Mesenchymal stem cell (in vitro differentiated cells and primary cell): ENCODE results near the gene RAET1E.
A peak's percentile ranks its signal among the peaks of the same experiment; 100 is the strongest.

Experiments
- DNase-seq: peaks from one replicate; pipeline ENCODE4 v3.0.0-alpha.2; 2013
- H2AFZ ChIP-seq: one replicate; pipeline ENCODE4 v1.6.1; 2013; ENCODE audit warnings: low read depth, mild to moderate bottlenecking, control low read depth, inconsistent platforms, low read length, moderate library complexity
- H2AK5ac ChIP-seq: 2 replicates; pipeline ENCODE4 v1.6.1; 2013; ENCODE audit warnings: low read length, moderate library complexity, mild to moderate bottlenecking, inconsistent platforms; ENCODE audit not compliant: severe bottlenecking
- H2BK120ac ChIP-seq: one replicate; pipeline ENCODE4 v1.6.1; 2013; ENCODE audit warnings: low read depth, mild to moderate bottlenecking, inconsistent platforms, low read length, moderate library complexity
- H2BK12ac ChIP-seq, 2 experiments: one replicate each; pipeline ENCODE4 v1.6.1; 2013; ENCODE audit warnings: inconsistent platforms in 2 of 2, low read length in 2 of 2, mild to moderate bottlenecking in 2 of 2, moderate library complexity in 2 of 2, control low read depth in 1 of 2
- H2BK15ac ChIP-seq: one replicate; pipeline ENCODE4 v1.6.1; 2013; ENCODE audit warnings: mild to moderate bottlenecking, low read depth, inconsistent platforms; ENCODE audit not compliant: poor library complexity, severe bottlenecking
- H2BK5ac ChIP-seq: 2 replicates; pipeline ENCODE4 v1.6.1; 2013; ENCODE audit warnings: low read depth, mild to moderate bottlenecking, low read length, control low read depth, inconsistent platforms; ENCODE audit not compliant: poor library complexity, severe bottlenecking
- H3K14ac ChIP-seq, 2 experiments: one replicate each; pipeline ENCODE4 v1.6.1; 2013; ENCODE audit warnings: inconsistent platforms in 2 of 2, low read length in 2 of 2, control low read depth in 1 of 2, mild to moderate bottlenecking in 1 of 2, moderate library complexity in 1 of 2
- H3K18ac ChIP-seq, 2 experiments: one replicate each; pipeline ENCODE4 v1.6.1; 2013; ENCODE audit warnings: inconsistent platforms in 2 of 2, low read length in 2 of 2, control low read depth in 1 of 2, low read depth in 1 of 2, mild to moderate bottlenecking in 1 of 2
- H3K23ac ChIP-seq, 2 experiments: one replicate each; pipeline ENCODE4 v1.6.1; 2013; ENCODE audit warnings: inconsistent platforms in 2 of 2, low read length in 2 of 2, mild to moderate bottlenecking in 2 of 2, moderate library complexity in 2 of 2, control low read depth in 1 of 2
- H3K27ac ChIP-seq: 2 replicates; pipeline ENCODE4 v1.5.1; 2013; ENCODE audit warnings: mild to moderate bottlenecking, moderate library complexity, low read length, control low read depth, inconsistent platforms; ENCODE audit not compliant: poor library complexity, severe bottlenecking
- H3K27me3 ChIP-seq, 2 experiments: 2 replicates each; pipeline versions ENCODE4 v1.6.1 to v1.7.0; 2013; ENCODE audit warnings: low read length in 2 of 2, mild to moderate bottlenecking in 2 of 2, moderate library complexity in 2 of 2, control low read depth in 1 of 2, inconsistent platforms in 1 of 2; ENCODE audit not compliant: control insufficient read depth in 1 of 2, insufficient read depth in 1 of 2
- H3K36me3 ChIP-seq, 2 experiments: 2 replicates each; pipeline versions ENCODE4 v1.6.1 to v1.7.0; 2013; ENCODE audit warnings: low read length in 2 of 2, control low read depth in 1 of 2, inconsistent platforms in 1 of 2, low read depth in 1 of 2, mild to moderate bottlenecking in 1 of 2; ENCODE audit not compliant: insufficient read depth in 2 of 2, control insufficient read depth in 1 of 2
- H3K4ac ChIP-seq, 2 experiments: one replicate each; pipeline ENCODE4 v1.6.1; 2013; ENCODE audit warnings: inconsistent platforms in 2 of 2, low read length in 2 of 2, mild to moderate bottlenecking in 2 of 2, moderate library complexity in 2 of 2, control low read depth in 1 of 2, low read depth in 1 of 2
- H3K4me1 ChIP-seq: 2 replicates; pipeline ENCODE4 v1.6.1; 2013; ENCODE audit warnings: low read depth, low read length, control low read depth; ENCODE audit not compliant: control insufficient read depth, insufficient read depth
- H3K4me2 ChIP-seq: 2 replicates; pipeline ENCODE4 v1.6.1; 2013; ENCODE audit warnings: low read length, mild to moderate bottlenecking, inconsistent platforms; ENCODE audit not compliant: poor library complexity, severe bottlenecking
- H3K4me3 ChIP-seq, 2 experiments: 2 replicates each; pipeline versions ENCODE4 v1.5.1 to v1.7.0; 2013; ENCODE audit warnings: low read length in 2 of 2, mild to moderate bottlenecking in 2 of 2, control low read depth in 1 of 2, low read depth in 1 of 2; ENCODE audit not compliant: insufficient read depth in 1 of 2
- H3K79me1 ChIP-seq: replicated peaks from 2 replicates; pipeline ENCODE4 v1.6.1; 2013; ENCODE audit warnings: mild to moderate bottlenecking, control low read depth, low read length, inconsistent platforms; ENCODE audit not compliant: poor library complexity, severe bottlenecking
- H3K9ac ChIP-seq: 2 replicates; pipeline ENCODE4 v1.7.0; 2013; ENCODE audit warnings: mild to moderate bottlenecking, low read length, moderate library complexity
- H3K9me3 ChIP-seq: 2 replicates; pipeline ENCODE4 v1.7.0; 2013; ENCODE audit warnings: mild to moderate bottlenecking, low read length; ENCODE audit not compliant: control insufficient read depth
- H4K8ac ChIP-seq: one replicate; pipeline ENCODE4 v1.6.1; 2013; ENCODE audit warnings: inconsistent platforms, mild to moderate bottlenecking, low read length, moderate library complexity
- H4K91ac ChIP-seq: one replicate; pipeline ENCODE4 v1.6.1; 2013; ENCODE audit warnings: mild to moderate bottlenecking, low read length, inconsistent platforms
- WGBS: methylation state at CpG from one replicate; pipeline ENCODE4 v1.1.7; 2013; ENCODE audit warnings: mixed read lengths; 5-methylcytosine and 5-hydroxymethylcytosine counted together

The RAET1E gene

GRCh38 chr6:149907317-149907716, 9.4 kb upstream of the RAET1E start:
- Histone ChIP-seq H3K9ac (no peak overlapping the region), H4K91ac (no peak overlapping the region), H3K18ac (no peak overlapping the region), H2AFZ (peak overlapping the region; percentile 47), H3K4ac (no peak overlapping the region), H3K9me3 (no peaks in the 10 kb centered on the region), H3K14ac (no peak overlapping the region), H2AK5ac (no peak overlapping the region), H2BK120ac (no peak overlapping the region), H3K4me3 (no peak overlapping the region), H2BK5ac (no peak overlapping the region), H3K4me2 (no peak overlapping the region), H3K36me3 (no peaks in the 10 kb centered on the region), H2BK15ac (no peak overlapping the region), H4K8ac (no peak overlapping the region), H3K23ac (no peak overlapping the region), H3K27me3 (peaks cover 0 to 39% of the 10 kb centered on the region in 2 experiments), H3K79me1 (no peaks in the 10 kb centered on the region), H2BK12ac (no peak overlapping the region), H3K4me1 (no peaks in the 10 kb centered on the region), H3K27ac (no peak overlapping the region)
- no peak for DNase-seq
- 69% methylated on average over 2 of the region's 2 CpGs for WGBS

GRCh38 chr6:149906405-149906804, 8.5 kb upstream of the RAET1E start:
- H3K36me3 ChIP-seq = no peaks in the 10 kb centered on the region
- no peak overlapping the region for H2BK5ac ChIP-seq
- peaks cover 0 to 34% of the 10 kb centered on the region in 2 experiments for H3K27me3 ChIP-seq
- no peaks in the 10 kb centered on the region for H3K79me1 ChIP-seq
- 92% methylated on average over 4 of the region's 4 CpGs for WGBS
- H3K23ac ChIP-seq = no peak overlapping the region
- no peak overlapping the region for H3K18ac ChIP-seq
- H4K8ac ChIP-seq = no peak overlapping the region
- H3K4ac ChIP-seq = no peak overlapping the region
- no peak overlapping the region for H2AK5ac ChIP-seq
- H2BK12ac ChIP-seq = no peak overlapping the region
- no peak overlapping the region for H2BK120ac ChIP-seq
- no peak overlapping the region for H2BK15ac ChIP-seq
- no peak overlapping the region for H4K91ac ChIP-seq
- no peaks in the 10 kb centered on the region for H3K4me1 ChIP-seq
- H3K9me3 ChIP-seq = no peaks in the 10 kb centered on the region
- no peak overlapping the region for H3K27ac ChIP-seq
- H2AFZ ChIP-seq = no peak overlapping the region
- no peak overlapping the region for H3K14ac ChIP-seq
- H3K4me2 ChIP-seq = no peak overlapping the region
- H3K4me3 ChIP-seq = no peak overlapping the region
- H3K9ac ChIP-seq = no peak overlapping the region
- DNase-seq = no peak

- no peak overlapping the region for H3K4me3 ChIP-seq
- H3K4me2 ChIP-seq = no peak overlapping the region
- H2BK12ac ChIP-seq = no peak overlapping the region
- H2AFZ ChIP-seq = no peak overlapping the region
- H3K27ac ChIP-seq = no peak overlapping the region
- no peak overlapping the region for H3K4ac ChIP-seq
- no peak overlapping the region for H4K91ac ChIP-seq
- peak overlapping the region in 1 of 2 experiments; percentile 56 for H3K23ac ChIP-seq
- no peak overlapping the region for H4K8ac ChIP-seq
- no peak for DNase-seq
- H3K9me3 ChIP-seq = no peaks in the 10 kb centered on the region
- H2BK15ac ChIP-seq = no peak overlapping the region
- no peak overlapping the region for H3K18ac ChIP-seq
- H3K79me1 ChIP-seq = no peaks in the 10 kb centered on the region
- no peaks in the 10 kb centered on the region for H3K36me3 ChIP-seq
- no peak overlapping the region for H2AK5ac ChIP-seq
- WGBS = 83% methylated on average over 6 of the region's 6 CpGs
- H3K27me3 ChIP-seq = peaks cover 0 to 37% of the 10 kb centered on the region in 2 experiments
- no peak overlapping the region for H3K9ac ChIP-seq
- H2BK5ac ChIP-seq = no peak overlapping the region
- no peaks in the 10 kb centered on the region for H3K4me1 ChIP-seq
- H3K14ac ChIP-seq = no peak overlapping the region
- no peak overlapping the region for H2BK120ac ChIP-seq
Observed at GRCh38 chr6:149905911-149906371, 8.0 kb upstream of the RAET1E start.

GRCh38 chr6:149905371-149905910, 7.5 kb upstream of the RAET1E start:
- no peak overlapping the region for H3K14ac ChIP-seq
- no peak overlapping the region for H2BK120ac ChIP-seq
- WGBS = 92% methylated on average over 18 of the region's 18 CpGs
- no peak overlapping the region for H3K4ac ChIP-seq
- H3K9ac ChIP-seq = no peak overlapping the region
- no peak overlapping the region for H2BK15ac ChIP-seq
- H2AFZ ChIP-seq = no peak overlapping the region
- no peak overlapping the region for H4K91ac ChIP-seq
- H3K4me3 ChIP-seq = no peak overlapping the region
- H3K27ac ChIP-seq = no peak overlapping the region
- H2AK5ac ChIP-seq = no peak overlapping the region
- no peaks in the 10 kb centered on the region for H3K4me1 ChIP-seq
- H3K9me3 ChIP-seq = no peaks in the 10 kb centered on the region
- no peak overlapping the region for H2BK12ac ChIP-seq
- no peak for DNase-seq
- H2BK5ac ChIP-seq = no peak overlapping the region
- H3K36me3 ChIP-seq = no peaks in the 10 kb centered on the region
- H3K79me1 ChIP-seq = no peaks in the 10 kb centered on the region
- peaks cover 0 to 37% of the 10 kb centered on the region in 2 experiments for H3K27me3 ChIP-seq
- H4K8ac ChIP-seq = no peak overlapping the region
- H3K23ac ChIP-seq = peak overlapping the region in 1 of 2 experiments; percentile 56
- H3K18ac ChIP-seq = no peak overlapping the region
- H3K4me2 ChIP-seq = no peak overlapping the region
